Tibial nerve (tissue), 3 donors: ENCODE measurements around the gene ZNF221.

Source experiments
- CTCF ChIP-seq, 5 experiments: fragments of 200-600 bp in 3 of 5; fragments of 450-650 bp in 2 of 5; sonication (generic) in 3 of 5; IDR thresholded peaks; one replicate each; pipeline ENCODE4 v1.5.1; 2016 to 2019; ENCODE audit warnings: antibody characterized with exemption in 5 of 5, mild to moderate bottlenecking in 3 of 5, moderate library complexity in 2 of 5
- POLR2A ChIP-seq, 2 donors: fragments of 450-650 bp; IDR thresholded peaks; one replicate each; pipeline ENCODE4 v1.6.1; 2017; ENCODE audit warnings: antibody characterized with exemption in 2 of 2, mild to moderate bottlenecking in 2 of 2, moderate library complexity in 2 of 2

DNA sequence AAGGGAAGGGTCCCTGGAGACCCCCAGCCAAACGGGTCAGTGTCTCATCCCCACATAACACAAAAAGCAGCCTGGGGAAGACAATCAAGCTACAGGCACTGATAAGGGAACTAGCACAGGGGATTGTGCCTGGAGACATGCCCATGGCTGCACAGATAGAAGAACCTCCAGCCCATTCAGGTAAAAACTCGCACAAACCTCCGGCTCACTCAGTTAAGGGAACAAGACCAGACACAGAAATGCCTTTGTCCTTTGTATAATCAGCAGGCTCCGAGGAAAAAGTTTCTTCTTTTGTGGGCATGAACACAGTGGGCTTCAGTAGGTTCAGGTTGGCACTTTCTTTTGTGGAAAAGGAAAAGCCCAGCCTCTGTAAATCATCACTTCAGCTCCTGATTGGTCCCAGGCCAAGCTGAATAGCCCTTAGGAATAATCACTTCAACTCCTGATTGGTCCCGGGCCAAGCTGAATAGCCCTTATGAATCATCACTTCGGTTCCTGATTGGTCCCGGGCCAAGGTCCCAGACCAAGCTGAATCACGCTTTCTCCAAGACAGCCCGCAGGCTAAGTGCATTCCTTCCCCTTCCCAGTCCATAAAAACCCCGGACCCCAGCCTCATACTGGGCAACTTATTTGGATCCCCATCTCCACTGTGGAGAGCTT, 46.7 kb downstream of the ZNF221 start:
- TF ChIP-seq CTCF (IDR thresholded peaks at IDR 0.05) (no peak), POLR2A (IDR thresholded peaks at IDR 0.05) (no peak)
